ENCODE data around the gene ICOS.
"Not testable (repeated sequence)": the region's sequence is repeated elsewhere in the genome, so short reads cannot be mapped to it uniquely, and the experiment has no call there.

Gene ICOS

DNA sequence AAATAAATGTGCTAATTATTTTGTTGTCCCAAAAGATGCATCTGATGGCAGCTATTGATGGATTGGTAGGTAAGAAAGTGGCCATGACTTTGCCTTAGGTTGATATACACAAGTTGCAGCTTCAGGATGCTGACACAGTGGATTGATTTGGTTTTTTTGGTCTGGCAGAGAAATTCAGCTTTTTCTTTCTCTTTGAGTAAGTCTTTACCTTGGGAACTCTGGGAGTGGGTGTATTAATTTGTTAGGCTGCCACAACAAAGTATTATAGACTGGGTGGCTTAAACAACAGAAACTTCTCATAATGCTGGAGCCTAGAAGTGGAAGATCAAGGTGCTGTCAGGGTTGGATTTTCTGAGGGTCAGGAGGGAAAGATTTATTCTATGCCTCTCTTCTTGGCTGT is 19.8 kb upstream of the ICOS start:
- in situ Hi-C loops (cut with HindIII; ENCODE audit: low sequenced_read_pairs), result no loop called here

DNA sequence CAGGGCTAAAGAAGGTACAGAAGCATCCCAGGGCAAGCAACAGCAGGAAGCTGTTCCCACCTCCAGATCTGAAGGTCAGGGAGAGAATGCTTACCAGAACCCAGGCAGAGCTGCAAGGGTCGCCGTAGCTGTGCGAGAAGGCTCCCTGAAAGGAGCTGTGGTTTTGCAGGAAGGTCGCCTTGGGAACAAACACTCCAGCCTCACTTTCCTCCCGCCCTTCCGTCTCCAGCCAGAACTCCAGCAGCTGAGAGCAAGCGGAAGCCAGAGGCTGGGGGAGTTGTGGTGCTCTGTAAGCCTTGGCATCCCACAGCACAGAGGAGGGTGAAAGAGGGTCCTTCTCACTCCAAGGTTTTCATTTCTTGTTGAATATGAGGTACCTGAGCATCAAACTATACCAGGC is 18.3 kb upstream of the ICOS start:
- in situ Hi-C loops (cut with HindIII; ENCODE audit: low sequenced_read_pairs), result no loop called here

DNA sequence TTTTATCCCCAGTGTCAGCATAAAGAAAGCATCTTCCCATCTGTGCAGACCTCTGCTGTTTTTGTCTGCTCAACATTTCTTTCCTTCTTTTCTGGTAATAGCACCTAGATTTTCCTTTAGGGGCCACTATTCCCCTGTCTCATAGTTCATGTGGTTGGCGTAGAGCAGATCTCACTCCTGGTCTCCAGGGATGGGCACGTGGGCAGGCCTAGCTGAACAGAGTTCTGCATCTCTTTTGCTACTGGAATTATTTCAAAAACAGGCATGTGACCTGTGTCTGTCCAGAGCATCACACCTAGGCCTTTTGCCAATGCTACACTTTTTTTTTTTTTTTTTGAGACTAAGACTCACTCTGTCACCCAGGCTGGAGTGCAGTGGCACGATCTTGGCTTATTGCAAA is 17.7 kb upstream of the ICOS start:
- in situ Hi-C loops (cut with HindIII; ENCODE audit: low sequenced_read_pairs), result no loop called here

DNA sequence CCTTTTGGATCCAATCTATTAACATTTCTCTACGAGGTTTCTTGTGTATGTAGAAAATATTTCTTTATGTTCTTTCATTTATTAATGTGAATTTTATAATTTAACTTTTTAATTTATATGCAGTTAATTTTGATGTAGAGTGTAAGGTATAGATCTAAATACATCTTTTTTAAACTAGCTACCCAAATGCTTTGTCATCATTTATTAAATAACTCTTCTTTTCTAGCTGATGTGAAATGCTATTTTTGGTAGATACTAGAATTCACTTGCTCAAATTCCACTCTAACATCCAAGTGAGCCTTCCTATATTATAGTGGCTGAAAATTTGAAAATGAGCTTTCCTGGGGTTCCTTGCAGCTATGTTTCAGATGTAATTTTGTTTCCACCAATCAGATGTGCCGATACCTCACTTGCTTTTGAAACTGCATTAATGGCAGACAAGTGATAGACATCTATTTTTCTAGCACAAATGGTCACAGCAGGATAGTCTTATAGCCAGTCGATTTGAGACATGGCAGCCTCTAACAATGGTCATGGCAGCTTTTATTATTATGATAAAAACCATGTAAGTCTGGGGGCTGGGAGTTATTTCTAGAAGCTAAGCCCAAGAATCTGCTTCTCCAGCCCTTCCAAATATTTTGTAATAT is 10.9 kb upstream of the ICOS start:
- in situ Hi-C loops (cut with HindIII; ENCODE audit: low sequenced_read_pairs), result no loop called here

DNA sequence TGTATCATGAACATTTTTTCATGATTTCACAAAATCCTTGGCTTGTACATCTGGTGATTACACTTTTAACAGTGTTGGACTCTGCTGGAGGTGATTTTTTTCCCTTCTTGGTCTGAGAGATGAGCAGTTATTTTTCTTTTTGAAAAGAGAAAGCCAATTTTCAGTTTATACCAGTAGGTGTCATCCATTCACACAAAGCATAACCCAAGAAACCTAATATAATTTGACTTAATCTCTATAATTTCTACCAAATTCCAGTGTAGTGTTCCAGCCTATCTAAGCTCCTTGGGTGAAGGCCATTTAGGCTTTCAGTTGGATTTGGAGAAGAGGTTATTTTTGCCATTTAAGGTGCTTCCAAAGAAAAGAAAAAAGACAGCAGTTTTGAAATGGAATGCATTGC is 7.7 kb upstream of the ICOS start:
- in situ Hi-C loops (cut with HindIII; ENCODE audit: low sequenced_read_pairs), result no loop called here

DNA sequence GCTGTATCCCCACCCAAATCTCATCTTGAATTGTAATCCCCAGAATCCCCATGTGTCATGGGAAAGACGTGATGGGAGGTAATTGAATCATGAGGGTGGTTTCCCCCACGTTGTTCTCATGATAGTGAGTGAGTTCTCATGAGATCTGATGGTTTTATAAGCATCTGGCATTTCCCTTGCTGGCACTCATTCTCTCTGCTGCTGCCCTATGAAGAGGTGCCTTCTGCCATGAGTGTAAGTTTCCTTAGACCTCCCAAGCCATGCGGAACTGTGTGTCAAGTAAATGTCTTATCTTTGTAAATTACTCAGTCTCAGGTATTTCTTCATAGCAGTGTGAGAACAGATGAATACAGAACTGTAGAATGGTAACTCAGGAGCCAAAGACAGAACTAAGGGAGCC is 5.3 kb upstream of the ICOS start:
- in situ Hi-C loops (cut with HindIII; ENCODE audit: low sequenced_read_pairs), result not testable (repeated sequence)

DNA sequence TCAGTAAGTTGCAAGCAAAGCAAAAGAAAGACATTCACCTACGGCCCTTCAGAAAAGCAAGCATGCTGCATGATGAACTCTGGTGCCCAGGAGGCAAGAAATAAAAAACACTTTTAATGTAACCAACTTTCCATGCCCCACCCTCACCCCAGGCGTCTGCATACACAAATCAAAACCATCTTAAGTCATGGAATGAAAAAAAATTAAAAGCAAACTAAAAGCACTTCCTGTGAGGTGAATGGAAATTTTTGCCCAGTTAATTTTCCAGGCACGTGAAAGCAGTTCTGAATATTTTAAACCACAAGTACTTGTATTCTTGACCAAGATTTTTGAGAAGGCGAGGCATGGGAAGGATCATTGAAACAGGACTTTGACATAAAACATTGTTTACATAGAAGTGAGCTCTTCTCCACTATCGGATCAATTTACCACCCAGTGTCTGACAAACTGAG is 2.5 kb upstream of the ICOS start:
- in situ Hi-C loops (cut with HindIII; ENCODE audit: low sequenced_read_pairs), result no loop called here

DNA sequence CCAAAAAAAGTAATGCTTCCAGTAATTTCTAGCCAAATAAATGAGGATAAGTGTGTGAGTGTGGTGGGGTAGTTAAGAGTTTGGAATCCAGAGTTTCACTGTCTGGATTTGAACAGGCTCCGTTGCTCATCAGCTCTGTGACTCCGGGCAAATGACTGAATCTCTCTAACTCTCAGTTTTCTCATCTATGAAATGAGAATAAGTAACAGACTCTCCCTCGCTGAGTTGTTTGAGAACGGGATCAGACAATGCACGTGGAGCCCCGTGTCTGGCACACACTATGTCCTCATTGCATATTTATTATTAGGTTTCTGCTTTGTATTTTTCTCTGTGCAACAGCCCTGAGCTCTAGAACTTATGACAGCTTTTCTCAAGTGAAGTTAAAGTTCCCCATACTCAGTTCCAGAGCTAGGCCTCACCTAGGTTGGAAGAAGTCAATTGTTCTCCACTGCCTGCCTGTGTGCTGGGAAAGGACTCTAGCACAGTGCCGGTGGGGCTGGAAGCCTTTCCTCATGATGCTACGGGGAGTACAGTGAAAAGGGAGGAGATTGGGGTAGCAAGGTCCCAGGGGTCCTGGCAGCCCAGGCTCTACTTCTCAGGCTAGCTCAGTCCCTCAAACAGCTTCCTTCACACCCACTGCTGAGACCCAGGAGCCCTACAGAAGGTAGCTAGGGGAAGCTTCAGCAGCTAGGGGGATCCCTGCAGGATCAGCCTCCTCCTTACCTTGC is 1.7 kb upstream of the ICOS start:
- in situ Hi-C loops (cut with HindIII; ENCODE audit: low sequenced_read_pairs), result no loop called here

DNA sequence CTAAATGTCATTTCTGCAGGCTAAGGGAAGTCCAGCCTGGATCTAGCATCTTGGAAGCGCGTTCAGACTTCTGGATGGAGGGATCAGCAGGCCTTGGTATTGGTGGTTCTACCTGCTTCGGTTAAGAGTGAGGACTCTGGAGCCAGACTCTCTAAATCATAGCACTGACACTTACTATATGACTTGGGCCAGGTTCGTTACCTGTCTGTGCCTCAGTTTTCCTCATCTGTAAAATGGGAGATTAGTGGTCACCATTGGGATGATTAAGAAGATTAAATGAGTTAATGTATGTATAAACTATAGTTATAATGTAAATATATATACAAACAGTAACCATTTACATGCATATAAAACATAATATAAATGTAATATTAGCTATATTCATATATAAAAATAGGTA is 995 bp upstream of the ICOS start:
- in situ Hi-C loops (cut with HindIII; ENCODE audit: low sequenced_read_pairs), result no loop called here

DNA sequence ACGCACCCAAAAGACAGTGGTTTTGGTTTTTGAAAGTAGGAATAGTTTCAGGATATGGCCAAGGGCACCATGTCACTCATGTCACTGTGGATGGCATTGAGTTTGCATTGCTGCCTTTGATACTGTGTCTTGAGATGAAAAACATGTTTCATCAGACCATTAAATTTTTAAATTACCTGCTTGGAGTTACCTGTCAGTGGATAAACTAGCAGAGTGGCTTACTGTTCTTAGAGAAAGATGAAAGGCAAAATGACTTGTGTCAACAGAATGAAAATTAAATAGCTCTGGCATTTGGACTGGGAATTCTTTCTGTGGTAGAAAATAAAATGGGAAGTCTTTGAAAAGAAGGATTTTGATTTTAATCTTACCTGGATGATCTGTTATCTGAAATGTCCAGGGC is 386 bp downstream of the ICOS start:
- in situ Hi-C loops (cut with HindIII; ENCODE audit: low sequenced_read_pairs), result no loop called here

DNA sequence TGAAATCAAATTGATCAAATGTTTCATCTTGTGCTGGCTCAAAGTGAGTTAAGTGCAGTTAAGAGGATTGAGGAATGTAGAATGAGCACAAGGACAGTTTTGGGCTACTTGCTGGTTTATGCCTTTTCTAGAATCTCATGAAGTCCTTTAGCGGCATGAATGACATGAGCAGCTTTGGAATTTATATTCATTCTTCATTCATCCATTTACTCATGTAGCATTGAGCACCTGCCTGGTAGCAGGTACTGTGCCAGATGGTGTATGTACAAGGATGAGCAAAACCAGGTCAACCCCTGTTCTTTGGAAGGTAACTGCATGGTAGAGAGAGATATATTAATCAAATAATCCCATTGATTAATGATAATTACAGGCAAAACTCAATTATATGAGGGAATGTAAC is 1.2 kb downstream of the ICOS start:
- in situ Hi-C loops (cut with HindIII; ENCODE audit: low sequenced_read_pairs), result no loop called here

DNA sequence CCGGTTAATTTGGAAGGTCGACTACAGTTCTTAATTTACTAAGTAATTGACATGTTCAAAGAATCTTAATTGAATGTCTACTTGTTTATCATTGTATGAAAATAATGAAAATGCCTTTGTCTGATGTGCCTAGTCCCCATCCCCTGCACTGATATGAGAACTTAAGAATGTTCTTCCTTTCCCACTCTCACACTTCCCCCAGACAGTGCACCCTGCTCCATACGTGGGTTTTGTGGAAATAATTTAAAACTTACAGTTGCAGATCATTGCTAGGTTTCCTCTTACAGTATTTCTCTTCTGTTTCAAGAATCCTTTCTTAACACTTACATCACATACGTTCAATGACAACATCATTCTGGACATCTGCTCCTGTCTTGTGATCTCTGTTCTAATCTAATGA is 3.5 kb downstream of the ICOS start:
- in situ Hi-C loops (cut with HindIII; ENCODE audit: low sequenced_read_pairs), result no loop called here

DNA sequence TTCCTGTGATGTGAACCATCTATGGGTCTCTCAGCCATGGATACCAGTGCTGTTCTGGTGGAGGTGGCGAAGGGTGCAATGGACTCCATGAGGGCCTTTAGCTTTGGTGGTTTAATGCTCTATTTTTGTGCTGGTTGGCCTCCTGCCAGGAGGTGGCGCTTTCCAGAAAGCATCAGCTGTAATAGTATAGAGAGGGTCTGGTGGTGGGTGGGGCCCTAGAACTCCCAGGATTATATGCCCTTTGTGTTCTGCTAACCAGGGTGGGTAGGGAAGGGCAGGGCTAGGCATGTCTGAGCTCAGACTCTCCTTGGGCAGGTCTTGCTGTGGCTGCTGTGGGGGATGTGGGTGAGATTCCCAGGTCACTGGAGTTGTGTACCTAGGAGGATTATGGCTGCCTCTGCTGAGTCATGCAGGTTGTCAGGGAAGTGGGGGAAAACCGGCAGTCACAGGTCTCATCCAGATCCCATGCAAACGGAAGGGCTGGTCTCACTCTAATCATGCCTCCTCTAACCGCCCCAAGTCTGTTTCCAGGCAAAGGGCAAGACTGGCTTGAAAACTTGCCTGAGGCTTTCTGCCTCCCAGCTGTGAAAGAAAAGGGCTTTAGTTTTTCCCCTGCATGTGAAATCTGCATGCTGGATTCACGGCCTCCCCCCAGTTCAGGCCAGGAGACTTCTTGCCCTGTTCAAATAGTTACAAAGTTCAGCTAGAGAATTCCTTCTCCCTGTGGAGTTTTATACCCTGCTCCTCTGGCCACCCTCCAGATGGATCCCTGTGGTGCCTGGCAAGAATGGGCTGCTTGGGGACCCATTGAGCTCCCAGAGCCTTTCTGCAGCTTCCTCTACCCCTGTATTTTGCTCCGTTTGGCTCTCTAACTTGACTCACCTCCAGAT is 7.2 kb downstream of the ICOS start:
- in situ Hi-C loops (cut with HindIII; ENCODE audit: low sequenced_read_pairs), result not testable (repeated sequence)

DNA sequence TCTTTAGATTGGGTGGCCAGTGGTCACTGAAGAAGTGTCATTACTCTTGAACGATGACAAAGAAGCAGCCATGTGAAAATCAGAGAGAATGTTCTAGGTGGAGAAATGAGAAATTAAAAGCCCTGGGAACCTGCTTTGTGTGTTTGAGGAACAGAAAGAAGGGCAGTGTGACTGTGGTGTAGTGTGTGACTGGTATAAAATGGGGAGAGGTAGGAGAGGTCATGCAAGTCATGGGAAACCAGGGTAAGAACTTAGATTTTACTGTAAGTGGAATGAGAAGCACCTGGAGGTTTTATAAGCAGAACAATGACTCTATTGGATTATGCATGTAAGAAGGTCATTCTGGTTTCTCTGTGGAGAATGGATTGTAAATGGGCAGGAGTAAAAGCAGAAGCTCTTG is 12.2 kb downstream of the ICOS start:
- in situ Hi-C loops (cut with HindIII; ENCODE audit: low sequenced_read_pairs), result no loop called here

DNA sequence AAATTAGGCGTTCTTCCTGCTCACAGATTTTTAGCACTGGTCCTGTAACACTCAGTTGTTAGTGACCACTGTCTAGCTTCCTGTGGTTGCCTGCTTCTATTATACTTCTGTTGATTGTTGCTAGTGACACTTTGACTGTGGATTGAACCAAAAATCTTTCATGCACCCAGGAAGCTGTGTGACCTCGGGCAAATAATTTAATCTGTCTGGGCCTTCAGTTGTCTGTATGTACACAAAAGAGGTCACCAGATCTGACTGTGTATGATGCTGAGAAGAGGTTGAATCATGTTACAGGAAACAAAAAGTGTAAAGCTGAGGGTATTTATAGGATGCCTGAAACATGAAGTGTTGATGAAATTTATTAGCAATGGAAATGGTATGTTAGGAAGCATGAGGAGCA is 12.7 kb downstream of the ICOS start:
- in situ Hi-C loops (cut with HindIII; ENCODE audit: low sequenced_read_pairs), result no loop called here

DNA sequence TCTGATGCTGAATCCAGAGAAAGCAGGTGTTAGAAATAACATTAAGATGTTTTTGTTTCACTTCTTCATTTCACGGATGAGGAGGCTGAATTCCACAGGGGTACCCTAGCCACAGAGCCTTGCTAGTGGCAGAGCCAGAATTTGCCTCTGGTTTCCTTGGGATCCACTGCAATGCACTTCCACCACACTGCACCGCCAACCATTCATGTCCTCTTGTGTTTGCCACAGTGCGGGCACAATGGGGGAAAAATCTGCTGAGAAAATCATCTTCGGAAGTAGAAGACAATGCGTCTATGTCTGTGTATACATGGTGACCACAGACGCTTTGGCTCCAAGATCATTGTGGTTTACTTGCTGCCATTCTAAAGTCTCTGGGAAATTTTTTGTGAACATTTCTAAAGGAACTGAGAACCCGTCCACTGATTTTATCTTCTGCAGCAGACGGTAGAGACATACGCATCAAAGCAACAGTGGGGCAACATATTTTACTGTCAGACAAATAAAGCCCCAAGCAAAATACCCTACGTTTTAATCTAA is 14.9 kb downstream of the ICOS start:
- in situ Hi-C loops (cut with HindIII; ENCODE audit: low sequenced_read_pairs), result no loop called here

DNA sequence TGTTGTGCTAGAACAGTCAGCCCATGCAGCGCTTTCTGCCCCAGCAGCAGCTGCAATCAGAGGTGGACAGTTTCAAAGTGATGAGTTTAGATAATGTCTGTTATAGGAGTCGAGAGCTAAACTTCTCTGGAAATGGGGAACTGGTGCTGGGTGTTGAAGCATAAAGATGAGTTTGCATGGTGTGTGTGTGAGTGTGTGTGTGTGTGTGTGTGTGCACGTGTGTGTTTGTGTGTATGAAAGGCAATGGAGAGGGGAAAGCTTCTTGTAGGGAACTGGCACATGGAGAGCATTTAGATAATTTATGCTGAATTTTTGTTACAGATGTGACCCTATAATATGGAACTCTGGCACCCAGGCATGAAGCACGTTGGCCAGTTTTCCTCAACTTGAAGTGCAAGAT is 22.7 kb downstream of the ICOS start:
- in situ Hi-C loops (cut with HindIII; ENCODE audit: low sequenced_read_pairs), result no loop called here

DNA sequence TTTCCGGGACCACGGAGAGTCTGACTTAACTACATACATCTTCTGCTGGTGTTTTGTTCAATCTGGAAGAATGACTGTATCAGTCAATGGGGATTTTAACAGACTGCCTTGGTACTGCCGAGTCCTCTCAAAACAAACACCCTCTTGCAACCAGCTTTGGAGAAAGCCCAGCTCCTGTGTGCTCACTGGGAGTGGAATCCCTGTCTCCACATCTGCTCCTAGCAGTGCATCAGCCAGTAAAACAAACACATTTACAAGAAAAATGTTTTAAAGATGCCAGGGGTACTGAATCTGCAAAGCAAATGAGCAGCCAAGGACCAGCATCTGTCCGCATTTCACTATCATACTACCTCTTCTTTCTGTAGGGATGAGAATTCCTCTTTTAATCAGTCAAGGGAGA is 23.1 kb downstream of the ICOS start:
- in situ Hi-C loops (cut with HindIII; ENCODE audit: low sequenced_read_pairs), result no loop called here

DNA sequence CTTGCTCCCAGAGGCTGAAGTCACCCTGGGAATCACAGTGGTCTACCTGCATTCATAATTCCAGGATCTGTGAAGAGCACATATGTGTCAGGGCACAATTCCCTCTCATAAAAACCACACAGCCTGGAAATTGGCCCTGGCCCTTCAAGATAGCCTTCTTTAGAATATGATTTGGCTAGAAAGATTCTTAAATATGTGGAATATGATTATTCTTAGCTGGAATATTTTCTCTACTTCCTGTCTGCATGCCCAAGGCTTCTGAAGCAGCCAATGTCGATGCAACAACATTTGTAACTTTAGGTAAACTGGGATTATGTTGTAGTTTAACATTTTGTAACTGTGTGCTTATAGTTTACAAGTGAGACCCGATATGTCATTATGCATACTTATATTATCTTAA is 24.2 kb downstream of the ICOS start:
- in situ Hi-C loops (cut with HindIII; ENCODE audit: low sequenced_read_pairs), result no loop called here

DNA sequence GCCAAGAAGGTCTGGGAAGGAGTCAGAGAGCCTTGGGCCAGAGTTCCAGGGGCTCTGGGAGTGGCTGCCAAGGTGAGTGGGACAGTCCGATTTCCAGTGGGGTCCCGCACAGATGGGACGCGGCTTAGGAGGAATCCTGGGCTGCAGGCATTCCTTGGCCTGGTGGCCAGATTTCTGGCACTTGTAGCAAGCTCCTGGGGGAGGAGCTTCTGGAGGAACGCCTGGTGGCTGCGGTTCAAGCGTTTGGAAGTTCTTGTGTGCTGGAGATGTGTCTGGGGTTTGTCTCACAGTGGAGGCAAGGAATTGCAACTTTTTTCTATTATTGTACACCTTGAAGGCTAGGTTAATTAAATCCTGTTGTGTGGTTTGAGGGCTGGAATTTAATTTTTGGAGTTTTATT is 28.6 kb downstream of the ICOS start:
- in situ Hi-C loops (cut with HindIII; ENCODE audit: low sequenced_read_pairs), result not testable (repeated sequence)

DNA sequence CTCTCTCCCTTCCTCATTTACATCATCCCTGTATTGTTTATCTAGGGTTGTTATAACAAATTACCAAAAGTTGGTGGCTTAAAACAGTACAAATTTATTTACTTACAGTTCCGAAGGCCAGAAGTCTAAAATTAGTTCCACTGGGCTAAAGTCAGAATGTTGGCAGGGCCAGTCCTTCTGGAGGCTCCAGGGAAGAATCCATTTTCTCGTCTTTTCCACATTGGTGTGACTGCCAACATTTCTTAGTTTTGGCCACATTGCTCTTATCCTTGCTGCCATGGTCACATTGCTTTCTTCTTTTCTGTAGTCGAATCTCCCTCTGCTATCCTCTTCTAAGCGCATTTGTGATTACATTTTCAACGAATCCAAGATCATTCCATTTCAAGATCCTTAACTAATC is 34.7 kb downstream of the ICOS start:
- in situ Hi-C loops (cut with HindIII; ENCODE audit: low sequenced_read_pairs), result no loop called here

DNA sequence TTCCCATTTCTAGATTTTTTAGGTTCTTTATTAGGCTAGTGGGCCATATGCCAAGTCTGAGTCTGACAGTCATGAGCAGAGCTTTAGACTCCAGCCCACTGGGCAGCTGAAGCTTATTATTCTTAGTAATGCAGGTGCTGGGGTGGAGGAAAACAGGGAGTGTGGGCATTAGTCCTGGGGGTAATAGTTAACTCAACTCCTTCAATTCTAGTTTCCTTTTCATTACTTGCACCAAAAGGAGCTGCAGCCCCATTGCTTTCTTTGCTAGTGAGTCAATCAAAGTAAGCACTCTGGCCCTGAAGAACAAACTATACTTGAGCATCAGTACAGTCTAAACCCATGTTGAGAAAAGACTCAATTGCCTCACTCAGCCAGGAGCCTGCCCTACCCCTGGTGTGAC is 35.5 kb downstream of the ICOS start:
- in situ Hi-C loops (cut with HindIII; ENCODE audit: low sequenced_read_pairs), result no loop called here

Measured in DLD1 (cell line).